COLO829 (cell line): ENCODE results near the gene AGRN.
"Not testable (repeated sequence)": the region's sequence is repeated elsewhere in the genome, so short reads cannot be mapped to it uniquely, and the experiment has no call there.

ENCODE experiments used
- DNase-seq: peaks from one replicate; pipeline ENCODE4 v3.0.0; 2012; ENCODE audit warnings: low spot score

The AGRN gene

GRCh38 chr1:1092149-1092855 is 72.4 kb downstream of the AGRN start:
- no peak for DNase-seq

- no peak for DNase-seq
Observed at GRCh38 chr1:1092894-1093609, 73.1 kb downstream of the AGRN start.

- no peak for DNase-seq
Observed at GRCh38 chr1:1093610-1093943, 73.7 kb downstream of the AGRN start.

- DNase-seq = no peak
Observed at GRCh38 chr1:1094981-1095380, 75.1 kb downstream of the AGRN start.

- not testable (repeated sequence) for DNase-seq
Observed at GRCh38 chr1:1096136-1096535, 76.2 kb downstream of the AGRN start.

GRCh38 chr1:1098681-1099421 is 78.9 kb downstream of the AGRN start:
- DNase-seq = no peak

GRCh38 chr1:1099506-1100183 is 79.7 kb downstream of the AGRN start:
- DNase-seq = no peak

GRCh38 chr1:1100296-1100695 is 80.4 kb downstream of the AGRN start:
- no peak for DNase-seq

GRCh38 chr1:1101503-1101902 is 81.6 kb downstream of the AGRN start:
- DNase-seq = no peak

GRCh38 chr1:1104152-1104551 is 84.2 kb downstream of the AGRN start:
- DNase-seq = not testable (repeated sequence)
